GM19455 (cell line): ENCODE measurements around the gene ALLC.

Source experiments
- ATAC-seq: cut with Tn5 transposase; IDR thresholded peaks from one replicate; pipeline ENCODE4 v1.9.1; 2021; ENCODE audit not compliant: unreplicated experiment

ALLC gene

DNA sequence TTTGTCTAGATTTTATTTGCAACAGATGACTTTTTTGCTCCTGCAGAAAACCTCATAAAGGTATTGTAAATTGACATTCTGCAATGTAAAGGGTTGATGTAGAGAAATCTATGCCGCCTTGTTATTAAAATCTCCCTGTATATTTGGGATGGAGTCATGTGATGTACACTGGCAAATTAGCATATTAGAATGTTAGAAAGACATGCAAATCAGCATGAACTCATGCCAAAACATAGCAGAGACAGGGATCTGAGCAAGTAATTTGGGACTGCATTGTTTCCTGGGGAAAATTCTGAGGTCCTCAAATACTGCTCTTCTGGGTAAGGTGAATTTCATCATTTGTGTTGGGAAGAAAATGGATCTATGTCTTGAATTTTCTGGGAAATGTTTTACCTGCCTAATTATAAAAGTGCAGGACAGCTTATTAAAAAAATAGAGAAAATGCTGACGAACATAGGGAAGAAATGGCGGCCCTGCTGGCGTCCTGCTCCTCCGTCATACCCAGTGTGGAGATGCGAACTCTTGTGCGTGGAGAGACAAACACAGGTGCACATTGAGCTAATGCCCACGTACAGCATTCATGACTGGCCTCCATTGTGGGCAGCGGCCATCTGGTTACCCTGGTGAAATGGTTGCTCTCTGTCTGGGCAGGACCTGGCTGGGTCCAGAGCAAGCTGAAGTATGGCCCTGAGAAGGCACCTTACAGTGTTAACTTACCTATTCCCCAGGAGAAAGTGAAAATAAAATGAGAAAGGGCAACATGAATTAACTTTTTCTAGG, 16.3 kb downstream of the ALLC start:
- no peak for ATAC-seq

GRCh38 chr2:3675687-3676086, 17.7 kb downstream of the ALLC start:
- no peak for ATAC-seq

- ATAC-seq = no peak
These were observed 19.4 kb downstream of the ALLC start for GRCh38 chr2:3677436-3677835.

- ATAC-seq = no peak
These were observed 20.2 kb downstream of the ALLC start for GRCh38 chr2:3678212-3678611.

GRCh38 chr2:3679180-3679579, 21.2 kb downstream of the ALLC start:
- ATAC-seq = no peak

DNA sequence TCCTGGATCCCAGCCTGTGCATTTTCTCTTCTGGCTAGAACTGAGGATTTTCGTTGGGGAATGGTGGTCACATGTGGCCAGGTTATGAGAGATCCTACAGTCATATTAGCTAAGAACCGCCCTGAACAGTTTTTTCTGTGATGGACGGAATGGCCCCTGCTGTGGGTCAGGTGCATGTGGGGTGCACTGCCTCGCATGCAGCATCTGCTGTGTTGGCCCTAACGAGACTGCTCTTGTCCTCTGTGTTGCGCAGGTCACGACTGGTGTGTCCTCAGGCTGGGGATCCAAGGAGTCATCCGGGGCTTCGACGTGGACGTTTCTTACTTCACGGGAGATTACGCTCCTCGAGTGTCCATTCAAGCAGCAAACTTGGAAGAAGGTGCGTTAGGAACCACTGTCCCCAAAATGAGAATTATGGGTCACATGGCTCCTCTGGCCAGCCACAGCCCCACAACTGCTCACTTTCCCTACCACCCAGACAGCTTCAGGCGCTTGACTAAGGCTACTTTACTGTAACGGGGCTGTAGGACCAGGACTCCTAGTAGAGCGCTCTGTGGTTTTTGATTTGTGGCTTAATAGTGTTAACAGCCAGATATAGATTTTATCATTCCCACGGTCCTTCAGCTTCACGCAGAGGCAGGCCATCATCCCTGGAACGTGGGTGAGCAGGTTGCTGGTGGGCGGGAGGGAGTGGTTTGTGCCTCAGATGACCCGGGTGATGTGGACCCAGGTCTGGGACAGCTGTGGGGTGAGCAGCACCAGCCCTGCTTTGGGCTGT, 21.8 kb downstream of the ALLC start:
- ATAC-seq = no peak

- no peak for ATAC-seq
These were observed 22.7 kb downstream of the ALLC start for GRCh38 chr2:3680548-3681345.

DNA sequence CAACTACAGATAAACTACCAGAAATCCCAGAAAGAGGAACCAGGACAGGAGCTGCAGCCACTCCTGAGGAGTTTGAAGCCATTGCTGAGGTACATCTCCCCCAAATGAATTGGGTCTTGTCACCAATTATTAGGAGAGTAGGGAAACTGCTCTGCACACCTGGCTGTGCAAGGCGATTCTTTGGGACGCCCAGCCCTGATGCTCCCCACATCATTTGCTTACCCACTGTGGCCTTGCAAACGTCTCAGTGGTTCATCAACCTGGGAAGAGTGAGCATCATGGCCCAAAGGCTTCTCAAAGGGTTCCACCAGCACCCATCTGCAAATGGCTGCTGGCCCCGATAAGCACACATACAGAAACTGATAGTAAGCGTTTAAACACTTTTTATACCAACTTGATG, 23.6 kb downstream of the ALLC start:
- ATAC-seq = no peak

DNA sequence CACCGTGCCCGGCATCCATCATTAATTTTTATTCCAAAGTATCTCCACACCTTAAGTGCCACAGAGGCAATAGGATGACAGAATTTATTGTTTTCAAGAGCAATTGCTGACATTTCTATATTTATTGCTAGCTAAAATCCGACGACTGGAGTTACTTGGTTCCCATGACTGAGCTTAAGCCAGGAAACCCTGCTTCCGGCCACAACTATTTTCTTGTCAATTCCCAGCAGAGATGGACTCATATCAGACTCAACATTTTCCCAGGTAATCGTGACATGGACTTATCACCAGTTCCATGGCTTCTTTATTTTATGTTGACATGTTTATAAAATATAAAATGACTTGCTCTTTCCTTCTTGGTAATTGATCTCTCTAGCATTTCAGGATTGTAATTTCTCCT, 24.8 kb downstream of the ALLC start:
- no peak for ATAC-seq

- ATAC-seq = no peak
These were observed 25.9 kb downstream of the ALLC start for GRCh38 chr2:3683748-3684454.

- no peak for ATAC-seq
These were observed 32.2 kb downstream of the ALLC start for GRCh38 chr2:3689998-3690748.

DNA sequence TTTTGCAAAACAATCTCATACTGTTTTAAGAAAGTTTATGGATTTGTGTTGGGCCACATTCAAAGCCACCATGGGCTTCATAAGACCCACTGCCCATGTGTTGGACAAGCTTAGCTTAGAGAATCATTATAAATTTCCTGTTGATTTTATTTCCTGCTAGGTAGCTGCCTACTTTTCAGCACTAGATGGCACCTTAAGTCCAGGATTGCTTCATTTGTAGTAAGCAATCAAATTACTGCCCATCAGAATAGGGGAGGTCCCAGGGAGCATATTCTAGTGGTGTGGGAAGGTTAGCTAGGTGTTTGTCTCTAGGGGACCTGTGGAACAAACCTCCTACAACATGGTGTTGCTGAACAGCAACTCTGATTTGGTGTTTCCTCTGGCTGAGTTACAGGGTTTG, 34.4 kb downstream of the ALLC start:
- ATAC-seq = no peak

DNA sequence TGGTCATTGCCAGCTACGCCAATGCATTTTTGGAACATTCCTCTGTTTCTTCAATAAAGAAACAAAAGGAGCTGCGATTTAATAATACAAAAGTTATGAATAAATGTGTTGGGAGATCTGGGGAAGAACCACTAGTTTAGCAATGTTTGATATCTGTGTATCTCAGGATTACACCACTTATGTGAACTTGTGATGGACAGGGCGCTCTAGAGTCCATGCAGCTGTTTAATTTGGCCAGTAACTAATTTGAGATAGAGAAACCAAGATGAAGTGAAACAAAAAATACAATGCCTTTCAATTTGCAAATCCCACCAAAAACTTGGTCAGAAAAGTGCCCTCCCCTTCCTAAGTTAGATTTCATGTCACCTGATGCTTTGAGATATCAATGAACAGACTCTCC, 38.5 kb downstream of the ALLC start:
- no peak for ATAC-seq

- no peak for ATAC-seq
These were observed 43.1 kb downstream of the ALLC start for GRCh38 chr2:3701071-3701470.

GRCh38 chr2:3703236-3703756, 45.3 kb downstream of the ALLC start, which contains the start of gene DCDC2C:
TSS of gene DCDC2C (plus strand) at chr2:3703575. CDS start at chr2:3703752, 177 bp downstream.
- ATAC-seq = no peak

GRCh38 chr2:3703757-3704355, 45.9 kb downstream of the ALLC start:
- ATAC-seq = no peak

GRCh38 chr2:3704692-3705091, 46.7 kb downstream of the ALLC start:
- no peak for ATAC-seq

DNA sequence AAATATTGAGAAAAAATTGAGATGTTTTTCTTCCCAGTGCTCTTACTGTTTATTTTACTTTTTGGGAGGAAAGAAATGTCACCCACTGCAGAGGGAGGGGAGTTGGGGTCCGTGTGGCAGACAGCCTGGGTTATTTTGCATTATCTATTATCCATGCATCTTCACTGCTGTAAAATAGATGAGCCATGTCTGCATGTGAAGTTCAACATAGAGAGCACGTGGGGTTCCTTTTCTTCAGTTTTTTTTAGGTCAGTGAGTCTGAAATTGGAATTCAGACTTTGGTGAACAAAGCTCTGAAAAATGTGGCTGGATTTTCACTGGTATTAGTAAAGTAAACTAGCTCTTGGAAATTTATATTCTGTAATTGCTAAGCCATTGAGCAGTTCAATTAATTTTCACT, 47.8 kb downstream of the ALLC start:
- no peak for ATAC-seq

DNA sequence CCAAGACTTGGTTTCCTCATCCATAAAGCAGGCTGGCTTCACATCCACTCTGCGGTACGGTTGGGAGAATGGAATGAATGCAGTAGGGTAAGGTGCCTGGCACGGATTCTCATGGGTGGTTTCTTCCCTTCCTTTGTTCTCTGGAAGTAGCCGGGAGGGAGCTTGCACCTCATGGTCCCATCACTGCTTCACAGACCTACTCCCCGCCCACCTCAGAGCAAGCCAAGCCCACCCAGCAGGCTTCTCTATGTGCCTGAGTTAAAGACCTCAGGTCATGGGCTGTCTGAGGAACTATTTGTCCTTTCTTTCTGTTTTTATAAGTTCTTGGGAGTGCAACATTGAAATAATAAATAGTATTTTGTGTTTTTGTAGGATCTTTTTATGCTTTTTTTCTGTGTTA, 48.9 kb downstream of the ALLC start:
- ATAC-seq = no peak

DNA sequence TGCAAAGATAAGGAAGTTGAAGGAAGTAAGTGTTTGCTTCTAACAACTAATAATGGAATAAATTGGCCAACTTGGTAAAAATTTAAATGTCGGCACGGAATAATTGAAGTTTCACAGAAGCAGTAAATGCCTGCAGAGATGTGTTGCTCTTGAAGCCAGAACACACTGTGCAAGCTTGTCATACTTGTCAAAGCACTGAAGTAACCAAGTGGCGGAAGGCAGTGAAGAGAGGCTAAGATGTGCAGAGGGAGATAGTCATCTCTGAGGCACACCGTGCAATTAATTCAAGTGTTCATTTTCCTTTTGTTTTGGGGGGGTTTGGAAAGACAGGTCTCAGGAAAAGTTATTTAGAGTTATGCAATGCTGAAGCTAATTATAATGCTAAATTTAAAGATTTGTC, 50.6 kb downstream of the ALLC start:
- ATAC-seq = no peak
